Osteoblast (primary cell): ENCODE data around the gene SESN1. TPM values are rescaled to one million over a fixed set of nuclear protein-coding genes. Genes with fewer than 3 reads are reported as not detected.
"Not testable (repeated sequence)": the region's sequence is repeated elsewhere in the genome, so short reads cannot be mapped to it uniquely, and the experiment has no call there.

Experiments used
- DNase-seq: peaks from one replicate; pipeline ENCODE4 v3.0.0; 2011; ENCODE audit warnings: low spot score, mixed read lengths; ENCODE audit not compliant: insufficient read length; ENCODE audit errors: missing footprints
- H2AFZ ChIP-seq: 2 replicates; pipeline ENCODE4 v1.6.0; 2011; ENCODE audit warnings: mild to moderate bottlenecking, low read length
- H3K27ac ChIP-seq: 2 replicates; pipeline ENCODE4 v1.5.1; 2011; ENCODE audit warnings: mild to moderate bottlenecking, low read depth, low read length, moderate library complexity
- H3K27me3 ChIP-seq: 2 replicates; pipeline ENCODE4 v1.6.0; 2012; ENCODE audit warnings: mild to moderate bottlenecking, control low read depth, inconsistent platforms, low read length, moderate library complexity; ENCODE audit not compliant: insufficient read depth
- H3K36me3 ChIP-seq: 2 replicates; pipeline ENCODE4 v1.5.1; 2011; ENCODE audit warnings: mild to moderate bottlenecking, low read length, control low read depth, moderate library complexity; ENCODE audit not compliant: insufficient read depth
- H3K4me1 ChIP-seq: 2 replicates; pipeline ENCODE4 v1.5.1; 2011; ENCODE audit warnings: mild to moderate bottlenecking, low read length, control low read depth, moderate library complexity; ENCODE audit not compliant: insufficient read depth
- H3K4me2 ChIP-seq: 2 replicates; pipeline ENCODE4 v1.6.0; 2011; ENCODE audit warnings: mild to moderate bottlenecking, low read length; ENCODE audit not compliant: insufficient read depth
- H3K4me3 ChIP-seq: fragments of 200-600 bp; sonication (generic); 3 replicates; pipeline ENCODE4 v1.5.1; 2012; ENCODE audit warnings: mild to moderate bottlenecking, low read length, inconsistent platforms; ENCODE audit not compliant: insufficient read depth
- H3K79me2 ChIP-seq: 2 replicates; pipeline ENCODE4 v1.6.0; 2012; ENCODE audit warnings: mild to moderate bottlenecking, low read length, control low read depth, inconsistent platforms; ENCODE audit not compliant: insufficient read depth
- H3K9me3 ChIP-seq: 2 replicates; pipeline ENCODE4 v1.5.1; 2011; ENCODE audit warnings: low read depth, low read length, control low read depth
- H4K20me1 ChIP-seq: 2 replicates; pipeline ENCODE4 v1.6.0; 2012; ENCODE audit warnings: mild to moderate bottlenecking, low read length, control low read depth; ENCODE audit not compliant: insufficient read depth
- total RNA-seq: library from RNA; depleted of rRNA; stranded (reverse); fragments of >200 nt; gene quantifications from 2 replicates; pipeline ENCODE4 v1.2.3, GENCODE V29; 2012
- TF ChIP-seq, protein P1 (sequence below): IDR thresholded peaks from 2 replicates; pipeline ENCODE4 v1.5.1; 2011; ENCODE audit warnings: mild to moderate bottlenecking, low read depth, low read length, moderate library complexity; ENCODE audit errors: extremely low read depth

SESN1 gene
- total RNA-seq, 1 donor = 26.1 TPM

DNA sequence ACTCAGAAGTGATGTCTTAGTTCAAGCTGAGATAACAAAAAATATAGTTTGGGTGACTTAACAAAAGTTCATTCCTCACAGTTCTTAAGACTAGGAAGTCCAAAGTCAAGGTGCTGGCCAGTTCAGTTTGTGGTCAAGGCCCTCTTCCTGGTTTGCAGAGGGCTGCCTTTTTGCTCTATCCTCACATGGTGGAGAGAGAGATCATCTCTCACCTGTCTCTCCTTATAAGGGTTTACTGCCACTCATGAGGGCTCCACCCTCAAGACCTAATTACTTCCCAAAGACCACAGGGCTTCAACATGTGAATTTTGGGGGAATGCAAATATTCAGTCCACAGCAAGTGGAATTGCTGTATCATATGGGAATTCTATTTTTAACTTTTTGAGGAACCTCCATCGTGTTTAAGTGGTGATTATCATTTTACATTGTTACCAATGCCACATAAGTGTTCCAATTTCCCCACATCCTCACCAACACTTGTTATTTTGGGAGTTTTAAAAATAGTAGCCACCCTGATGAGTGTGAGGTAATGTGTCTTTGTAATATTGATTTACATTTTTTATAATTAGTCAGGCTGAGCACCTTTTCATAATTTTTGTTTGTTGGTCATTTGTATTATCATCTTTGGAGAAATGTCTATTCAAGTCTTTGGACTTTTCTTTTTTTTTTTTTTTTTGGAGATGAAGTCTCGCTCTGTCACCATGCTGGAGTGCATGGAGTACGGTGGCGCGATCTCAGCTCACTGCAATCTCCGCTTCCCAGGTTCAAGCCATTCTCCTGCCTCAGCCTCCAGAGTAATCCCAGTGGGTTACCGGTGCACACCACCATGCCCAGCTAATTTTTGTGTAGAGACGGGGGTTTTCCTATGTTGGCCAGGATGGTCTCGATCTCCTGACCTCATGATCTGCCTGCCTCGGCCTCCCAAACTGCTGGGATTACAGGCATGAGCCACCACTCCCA is 112.2 kb downstream of the SESN1 start:
- H3K4me2 ChIP-seq = no peak overlapping the region
- no peaks in the 10 kb centered on the region for H3K4me1 ChIP-seq
- peaks cover 5% of the 10 kb centered on the region for H3K36me3 ChIP-seq
- H3K27me3 ChIP-seq = no peaks in the 10 kb centered on the region
- no peak overlapping the region for H3K27ac ChIP-seq
- TF ChIP-seq, protein P1, sequence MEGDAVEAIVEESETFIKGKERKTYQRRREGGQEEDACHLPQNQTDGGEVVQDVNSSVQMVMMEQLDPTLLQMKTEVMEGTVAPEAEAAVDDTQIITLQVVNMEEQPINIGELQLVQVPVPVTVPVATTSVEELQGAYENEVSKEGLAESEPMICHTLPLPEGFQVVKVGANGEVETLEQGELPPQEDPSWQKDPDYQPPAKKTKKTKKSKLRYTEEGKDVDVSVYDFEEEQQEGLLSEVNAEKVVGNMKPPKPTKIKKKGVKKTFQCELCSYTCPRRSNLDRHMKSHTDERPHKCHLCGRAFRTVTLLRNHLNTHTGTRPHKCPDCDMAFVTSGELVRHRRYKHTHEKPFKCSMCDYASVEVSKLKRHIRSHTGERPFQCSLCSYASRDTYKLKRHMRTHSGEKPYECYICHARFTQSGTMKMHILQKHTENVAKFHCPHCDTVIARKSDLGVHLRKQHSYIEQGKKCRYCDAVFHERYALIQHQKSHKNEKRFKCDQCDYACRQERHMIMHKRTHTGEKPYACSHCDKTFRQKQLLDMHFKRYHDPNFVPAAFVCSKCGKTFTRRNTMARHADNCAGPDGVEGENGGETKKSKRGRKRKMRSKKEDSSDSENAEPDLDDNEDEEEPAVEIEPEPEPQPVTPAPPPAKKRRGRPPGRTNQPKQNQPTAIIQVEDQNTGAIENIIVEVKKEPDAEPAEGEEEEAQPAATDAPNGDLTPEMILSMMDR = no peak
- no peaks in the 10 kb centered on the region for H4K20me1 ChIP-seq
- no peak overlapping the region for H2AFZ ChIP-seq
- H3K9me3 ChIP-seq = no peaks in the 10 kb centered on the region
- H3K79me2 ChIP-seq = no peaks in the 10 kb centered on the region
- H3K4me3 ChIP-seq = no peak overlapping the region
- DNase-seq = no peak

DNA sequence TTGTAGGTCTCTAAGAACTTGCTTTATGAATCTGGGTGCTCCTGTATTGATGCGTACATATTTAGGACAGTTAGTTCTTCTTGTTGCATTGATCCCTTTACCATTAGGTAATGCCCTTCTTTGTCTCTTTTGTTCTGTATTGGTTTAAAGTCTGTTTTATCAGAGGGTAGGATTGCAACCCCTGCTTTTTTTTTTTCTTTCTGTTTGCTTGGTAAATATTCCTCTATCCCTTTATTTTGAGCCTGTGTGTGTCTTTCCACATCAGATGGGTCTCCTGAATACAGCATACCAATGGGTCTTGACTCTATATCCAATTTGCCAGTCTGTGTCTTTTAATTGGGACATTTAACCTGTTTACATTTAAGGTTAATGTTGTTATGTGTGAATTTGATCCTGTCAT is 116.0 kb downstream of the SESN1 start:
- not testable (repeated sequence) for H3K27ac ChIP-seq, H3K4me3 ChIP-seq, H3K4me1 ChIP-seq, H2AFZ ChIP-seq, H3K9me3 ChIP-seq, DNase-seq, H3K36me3 ChIP-seq, H4K20me1 ChIP-seq, H3K27me3 ChIP-seq, H3K4me2 ChIP-seq, H3K79me2 ChIP-seq

DNA sequence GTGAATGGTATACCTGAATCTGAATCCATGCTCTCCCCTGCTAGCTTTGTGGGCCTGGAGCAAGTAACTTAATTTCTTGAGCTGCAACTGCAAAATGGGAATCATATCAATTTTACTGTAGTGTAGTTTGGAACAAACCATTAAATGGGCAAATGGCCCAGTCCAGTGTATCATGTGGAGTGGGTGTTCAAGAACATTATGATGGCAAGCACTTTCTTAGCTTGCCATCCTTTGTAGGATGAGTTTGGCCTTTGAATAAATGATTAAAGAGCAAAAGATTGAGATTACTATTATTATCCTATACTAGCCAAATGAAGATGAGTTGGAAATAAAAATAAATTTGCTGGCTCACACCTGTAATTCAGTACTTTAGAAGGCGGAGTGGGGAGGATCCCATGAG is 120.4 kb downstream of the SESN1 start:
- no peak overlapping the region for H3K4me2 ChIP-seq
- DNase-seq = no peak
- TF ChIP-seq, protein P1 = no peak

DNA sequence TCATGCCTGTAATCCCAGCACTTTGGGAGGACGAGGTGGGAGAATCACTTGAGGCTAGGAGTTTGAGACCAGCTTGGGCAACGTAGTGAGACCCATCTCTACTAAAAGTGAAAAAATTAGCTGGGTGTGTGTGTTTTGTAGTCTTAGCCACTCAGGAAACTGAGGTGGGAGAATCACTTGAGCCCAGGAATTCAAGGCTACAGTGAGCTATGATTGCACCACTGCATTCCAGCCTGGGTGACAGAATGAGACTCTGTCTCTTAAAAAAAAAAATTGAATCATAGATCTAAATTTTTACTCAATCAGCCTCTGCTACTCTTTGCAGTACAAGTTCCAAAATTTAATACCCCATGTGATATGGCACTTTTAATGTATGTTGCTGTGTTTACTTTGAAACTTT is 124.9 kb downstream of the SESN1 start:
- no peak overlapping the region for H3K4me2 ChIP-seq
- no peak overlapping the region for H3K27ac ChIP-seq
- TF ChIP-seq, protein P1 = no peak
- H4K20me1 ChIP-seq = no peaks in the 10 kb centered on the region
- H3K27me3 ChIP-seq = no peaks in the 10 kb centered on the region
- no peak overlapping the region for H2AFZ ChIP-seq
- DNase-seq = no peak
- no peaks in the 10 kb centered on the region for H3K36me3 ChIP-seq
- H3K4me1 ChIP-seq = peaks cover 12% of the 10 kb centered on the region
- no peaks in the 10 kb centered on the region for H3K79me2 ChIP-seq
- H3K4me3 ChIP-seq = no peak overlapping the region
- H3K9me3 ChIP-seq = no peaks in the 10 kb centered on the region

More for the DNA sequence above, 120.4 kb downstream of the SESN1 start:
- H3K36me3 ChIP-seq = no peaks in the 10 kb centered on the region
- no peaks in the 10 kb centered on the region for H4K20me1 ChIP-seq
- H3K27me3 ChIP-seq = no peaks in the 10 kb centered on the region
- no peaks in the 10 kb centered on the region for H3K9me3 ChIP-seq
- H3K4me1 ChIP-seq = peaks cover 3% of the 10 kb centered on the region
- H2AFZ ChIP-seq = no peak overlapping the region
- no peak overlapping the region for H3K4me3 ChIP-seq
- H3K27ac ChIP-seq = no peak overlapping the region
- no peaks in the 10 kb centered on the region for H3K79me2 ChIP-seq
